H1 (cell line): ENCODE results near the gene SH3D19. TPM values are rescaled to one million over a fixed set of nuclear protein-coding genes. Genes with fewer than 3 reads are reported as not detected.

Experiments
- CTCF ChIA-PET: fragments of 300-600 bp; sonication (Branson Sonifier 250); formaldehyde crosslinking; loops from one replicate; lab custom pipeline; 2021; ENCODE audit not compliant: partially characterized antibody; lab: Charles Lee
- POLR2A ChIA-PET: fragments of 300-600 bp; sonication (Branson Sonifier 250); formaldehyde crosslinking; loops from one replicate; lab custom pipeline; 2021; ENCODE audit warnings: inconsistent platforms; ENCODE audit not compliant: partially characterized antibody; lab: Charles Lee
- DNase-seq, 2 experiments: peaks; one replicate each; pipeline versions ENCODE4 v3.0.0 to v3.0.0-alpha.2; 2010 to 2022; ENCODE audit warnings: low spot score in 2 of 2, low read depth in 1 of 2, mixed read lengths in 1 of 2
- FAIRE-seq: peaks from 2 replicates; lab custom pipeline; 2011; peaks lifted over from hg19 to GRCh38; lab: Jason Lieb, UNC
- H2AFZ ChIP-seq: 2 replicates; pipeline ENCODE4 v1.8.1; 2012; ENCODE audit warnings: low read length, inconsistent platforms
- H2AK5ac ChIP-seq: 2 replicates; pipeline ENCODE4 v1.6.1; 2013; ENCODE audit warnings: low read depth, low read length
- H2BK120ac ChIP-seq: replicated peaks from 2 replicates; pipeline ENCODE3; 2013; ENCODE audit warnings: low read depth, low read length, inconsistent platforms
- H2BK12ac ChIP-seq: 2 replicates; pipeline ENCODE4 v1.6.1; 2013; ENCODE audit warnings: low read depth, low read length
- H2BK15ac ChIP-seq: 2 replicates; pipeline ENCODE4 v1.6.1; 2013; ENCODE audit warnings: low read length
- H2BK20ac ChIP-seq: 2 replicates; pipeline ENCODE4 v1.6.1; 2013; ENCODE audit warnings: low read length
- H2BK5ac ChIP-seq: 2 replicates; pipeline ENCODE4 v1.6.1; 2013; ENCODE audit warnings: low read depth, low read length
- H3K14ac ChIP-seq: 2 replicates; pipeline ENCODE4 v1.6.1; 2013; ENCODE audit warnings: inconsistent platforms; ENCODE audit not compliant: insufficient read length
- H3K18ac ChIP-seq: 2 replicates; pipeline ENCODE4 v1.6.1; 2013; ENCODE audit warnings: low read length; ENCODE audit errors: extremely low read depth
- H3K23ac ChIP-seq: 2 replicates; pipeline ENCODE4 v1.6.1; 2013; ENCODE audit warnings: inconsistent platforms; ENCODE audit not compliant: insufficient read length
- H3K23me2 ChIP-seq: 2 replicates; pipeline ENCODE4 v1.6.1; 2013; ENCODE audit warnings: low read depth, low read length
- H3K27ac ChIP-seq: 2 replicates; pipeline ENCODE4 v1.6.1; 2011; ENCODE audit warnings: low read depth, low read length, inconsistent platforms
- H3K27me3 ChIP-seq, 4 experiments: replicated peaks in 1 of 4; 1 replicate in 1 of 4; 2 replicates in 3 of 4; pipeline versions ENCODE4 v1.6.1 to v1.8.1; 2011 to 2013; ENCODE audit warnings: low read length in 3 of 4, mild to moderate bottlenecking in 3 of 4, inconsistent platforms in 2 of 4, mixed read lengths in 2 of 4, moderate library complexity in 1 of 4; ENCODE audit not compliant: control insufficient read depth in 3 of 4, insufficient read depth in 3 of 4; ENCODE audit errors: extremely low read depth in 1 of 4
- H3K36me3 ChIP-seq, 4 experiments: 2 replicates each; pipeline versions ENCODE4 v1.6.1 to v1.8.1; 2011 to 2013; ENCODE audit warnings: mild to moderate bottlenecking in 4 of 4, low read length in 3 of 4, moderate library complexity in 2 of 4, control low read depth in 1 of 4, inconsistent platforms in 1 of 4; ENCODE audit not compliant: insufficient read depth in 4 of 4, control insufficient read depth in 2 of 4
- H3K4ac ChIP-seq: replicated peaks from 2 replicates; pipeline ENCODE3; 2013; ENCODE audit warnings: low read length, low read depth, mixed read lengths, inconsistent platforms; ENCODE audit not compliant: insufficient read length
- H3K4me1 ChIP-seq, 4 experiments: replicated peaks in 1 of 4; 1 replicate in 1 of 4; 2 replicates in 3 of 4; pipeline versions ENCODE4 v1.6.1 to v1.8.1; 2011 to 2013; ENCODE audit warnings: low read length in 3 of 4, inconsistent platforms in 2 of 4, mixed read lengths in 1 of 4; ENCODE audit not compliant: insufficient read depth in 4 of 4, control insufficient read depth in 3 of 4
- H3K4me2 ChIP-seq, 2 experiments: 2 replicates each; pipeline versions ENCODE4 v1.6.1 to v1.8.1; 2011 to 2013; ENCODE audit warnings: low read depth in 2 of 2, low read length in 2 of 2, control low read depth in 1 of 2, inconsistent platforms in 1 of 2, mild to moderate bottlenecking in 1 of 2; ENCODE audit not compliant: insufficient read depth in 1 of 2
- H3K4me3 ChIP-seq, 4 experiments: fragments of 200-600, 300-600 bp in 1 of 4; sonication (generic), shearing (Covaris generic), sonication (Bioruptor Twin) in 1 of 4; 2 replicates each; pipeline versions ENCODE4 v1.5.1 to v1.8.1; 2011 to 2016; ENCODE audit warnings: low read length in 4 of 4, low read depth in 3 of 4, control low read depth in 2 of 4, inconsistent platforms in 2 of 4, mild to moderate bottlenecking in 2 of 4, mixed read lengths in 1 of 4, moderate library complexity in 1 of 4; ENCODE audit not compliant: insufficient read depth in 2 of 4; ENCODE audit errors: extremely low read depth in 1 of 4
- H3K56ac ChIP-seq: replicated peaks from 2 replicates; pipeline ENCODE3; 2013; ENCODE audit warnings: low read depth, mild to moderate bottlenecking, mixed read lengths, low read length, inconsistent platforms; ENCODE audit not compliant: insufficient read length
- H3K79me1 ChIP-seq: 2 replicates; pipeline ENCODE4 v1.6.1; 2013; ENCODE audit warnings: low read depth, low read length, control low read depth
- H3K79me2 ChIP-seq, 2 experiments: 2 replicates each; pipeline versions ENCODE4 v1.6.1 to v1.8.1; 2012 to 2013; ENCODE audit warnings: low read length in 2 of 2, mild to moderate bottlenecking in 2 of 2, inconsistent platforms in 1 of 2; ENCODE audit not compliant: insufficient read depth in 2 of 2, control insufficient read depth in 1 of 2
- H3K9ac ChIP-seq, 4 experiments: replicated peaks in 1 of 4; 1 replicate in 1 of 4; 2 replicates in 3 of 4; pipeline versions ENCODE4 v1.6.1 to v1.8.1; 2011 to 2013; ENCODE audit warnings: low read depth in 3 of 4, low read length in 3 of 4, control low read depth in 2 of 4, mild to moderate bottlenecking in 2 of 4, moderate library complexity in 2 of 4, inconsistent platforms in 1 of 4; ENCODE audit errors: extremely low read depth in 1 of 4
- H3K9me3 ChIP-seq, 2 experiments: 2 replicates each; pipeline versions ENCODE4 v1.6.1 to v1.8.1; 2012 to 2013; ENCODE audit warnings: mild to moderate bottlenecking in 2 of 2, moderate library complexity in 2 of 2, control low read depth in 1 of 2, inconsistent platforms in 1 of 2, low read depth in 1 of 2, low read length in 1 of 2, mixed read lengths in 1 of 2; ENCODE audit not compliant: insufficient read depth in 2 of 2
- H4K20me1 ChIP-seq, 2 experiments: replicated peaks in 1 of 2; 2 replicates each; pipeline versions ENCODE3 to v1.8.1; 2011 to 2013; ENCODE audit warnings: inconsistent platforms in 2 of 2, low read length in 2 of 2, mild to moderate bottlenecking in 1 of 2; ENCODE audit not compliant: insufficient read depth in 2 of 2, control insufficient read depth in 1 of 2
- H4K5ac ChIP-seq: 2 replicates; pipeline ENCODE4 v1.6.1; 2013; ENCODE audit warnings: low read length, low read depth, mixed read lengths, inconsistent platforms; ENCODE audit not compliant: insufficient read length
- H4K8ac ChIP-seq: 2 replicates; pipeline ENCODE4 v1.8.0; 2013; ENCODE audit warnings: mild to moderate bottlenecking, moderate library complexity, low read length, inconsistent platforms; ENCODE audit not compliant: insufficient read depth; ENCODE audit errors: extremely low read depth
- H4K91ac ChIP-seq: replicated peaks from 2 replicates; pipeline ENCODE3; 2013; ENCODE audit warnings: low read length, mixed read lengths, inconsistent platforms; ENCODE audit not compliant: insufficient read length
- BCL11A ChIP-seq, 2 experiments: IDR thresholded peaks; one replicate each; pipeline ENCODE4 v1.6.1; 2011; ENCODE audit warnings: low read depth in 2 of 2, low read length in 2 of 2, mild to moderate bottlenecking in 2 of 2
- HDAC2 ChIP-seq, 2 experiments: fragments of 300-600 bp in 1 of 2; sonication (generic) in 1 of 2; IDR thresholded peaks; 2 replicates each; pipeline ENCODE4 v1.6.1; 2011 to 2012; ENCODE audit warnings: low read depth in 2 of 2, low read length in 2 of 2, mild to moderate bottlenecking in 2 of 2, moderate library complexity in 2 of 2, borderline replicate concordance in 1 of 2, inconsistent platforms in 1 of 2
- NRF1 ChIP-seq: IDR thresholded peaks from 2 replicates; pipeline ENCODE4 v1.6.1; 2011; ENCODE audit warnings: mild to moderate bottlenecking, low read depth, low read length, improper control_type of control experiment
- POLR2A ChIP-seq, 2 experiments: IDR thresholded peaks; 1 replicate in 1 of 2; 2 replicates in 1 of 2; pipeline ENCODE4 v1.6.1; 2011; ENCODE audit warnings: low read depth in 2 of 2, low read length in 2 of 2, mild to moderate bottlenecking in 2 of 2; ENCODE audit errors: control extremely low read depth in 1 of 2
- POLR2AphosphoS5 ChIP-seq: IDR thresholded peaks from 2 replicates; pipeline ENCODE4 v1.6.1; 2011; ENCODE audit warnings: low read depth, low read length
- SIRT6 ChIP-seq: IDR thresholded peaks from one replicate; pipeline ENCODE4 v1.7.1; 2012; ENCODE audit warnings: low read length, inconsistent platforms
- ZNF274 ChIP-seq: IDR thresholded peaks from 2 replicates; pipeline ENCODE4 v1.7.0; 2012; ENCODE audit warnings: low read length, borderline replicate concordance; ENCODE audit errors: extremely low read depth
- WGBS, 2 experiments: shearing (Covaris generic) in 1 of 2; methylation state at CpG; one replicate each; pipeline versions ENCODE4 v1.1.6 to v1.1.7; 2013 to 2015; ENCODE audit warnings: low lambda C conversion rate in 2 of 2, mixed read lengths in 2 of 2, inconsistent platforms in 1 of 2, low coverage in 1 of 2, missing lambda C conversion rate in 1 of 2; ENCODE audit not compliant: insufficient replicate concordance in 2 of 2, insufficient coverage in 1 of 2, insufficient read length in 1 of 2; ENCODE audit errors: extremely low coverage in 1 of 2, missing lambda C conversion rate in 1 of 2; 5-methylcytosine and 5-hydroxymethylcytosine counted together
- polyA plus RNA-seq, 7 experiments: library from polyadenylated mRNA; depleted of rRNA in 3 of 7; stranded (reverse) in 5 of 7; unstranded in 2 of 7; fragments of >200 nt in 5 of 7; fragments of 200-250 nt in 2 of 7; gene quantifications; 1 replicate in 5 of 7; 2 replicates in 1 of 7; 4 replicates in 1 of 7; pipeline versions ENCODE4 v1.2.1 to v1.2.3, GENCODE V29; 2011 to 2013; ENCODE audit warnings: missing spikeins in 2 of 7, mixed read lengths in 2 of 7
- total RNA-seq: library from RNA; stranded (reverse); fragmentation: NEBNext Ultra II Directional; extraction: Animal tissue kit (Norgen Biotek cat#: 25700); gene quantifications from 2 replicates; pipeline ENCODE4 v1.2.1, GENCODE V29; 2021

SH3D19 gene
- total and polyA plus RNA-seq, 2 of the 8 experiments (the other 6 are each of a cell fraction or from before 2014, with no cell fraction given), result 11.7 to 51.3 TPM

DNA sequence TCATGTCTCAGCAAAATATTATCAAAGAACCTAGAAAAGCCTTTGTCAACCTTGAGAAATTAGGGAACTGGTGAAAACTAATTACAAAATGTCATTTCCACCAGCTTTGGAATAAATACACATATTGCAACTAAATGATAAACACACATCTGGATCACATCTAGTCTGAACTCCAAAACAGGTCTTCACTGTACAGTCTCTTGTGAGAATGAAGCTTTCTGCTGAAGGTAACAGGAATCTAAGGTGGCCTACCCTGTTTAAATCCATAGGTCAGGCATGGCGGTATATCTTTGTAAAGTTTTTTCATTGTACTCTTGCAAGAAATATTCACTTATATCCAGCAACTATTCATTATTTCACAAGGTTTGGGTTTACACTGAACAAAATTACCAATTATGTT lies 1.7 kb downstream of the SH3D19 start:
- H3K4me1 ChIP-seq, result peaks cover 2 to 8% (median 6%) of the 10 kb centered on the region in 4 experiments; a peak in 4 of 7 replicates
- H2BK120ac ChIP-seq, result no peak overlapping the region
- no peak overlapping the region for H3K14ac ChIP-seq
- H4K5ac ChIP-seq, result no peak overlapping the region
- H3K23ac ChIP-seq, result no peak overlapping the region
- H4K20me1 ChIP-seq, result peaks cover 0 to 3% of the 10 kb centered on the region in 2 experiments
- POLR2A ChIA-PET, result interaction anchor here (0.6 to 4.4 kb wide), 8 partner anchors 10 to 217 kb away, joined by 3 to 30 read pairs (median 8); partner anchors contain the start of gene FHIP1A
- H3K9ac ChIP-seq, result no peak overlapping the region
- CTCF ChIA-PET, result interaction anchor here (1.2 to 3.8 kb wide), 2 partner anchors 39 to 48 kb away, joined by 4 to 21 read pairs; partner anchors contain the start of gene PRSS48
- TF ChIP-seq POLR2A (IDR thresholded peaks at IDR 0.05; ENCODE audit: control extremely low read depth in 1 of 2, low read depth in 2 of 2, low read length in 2 of 2) (0 out of 3 replicates have a peak, but pooled peaks of 1 of the 2 experiments have one; percentile 28), BCL11A (IDR thresholded peaks at IDR 0.05; ENCODE audit: low read depth in 2 of 2, low read length in 2 of 2) (no peak), SIRT6 (no peak), NRF1 (no peak), ZNF274 (no peak), HDAC2 (IDR thresholded peaks at IDR 0.05; ENCODE audit: borderline replicate concordance in 1 of 2, low read depth in 2 of 2, low read length in 2 of 2) (no peak), POLR2AphosphoS5 (no peak)
- H3K4ac ChIP-seq, result no peak overlapping the region
- FAIRE-seq (no peak), DNase-seq (no peak)
- peaks cover 5 to 56% of the 10 kb centered on the region in 2 experiments; a peak in 3 of 4 replicates for H3K79me2 ChIP-seq
- 0 out of 2 replicates have a peak overlapping the region, but pooled peaks have one; percentile 40 for H3K18ac ChIP-seq
- 48% methylated on average over 1 of the region's 1 CpG; no CpG with 5 or more reads in 1 of the 2 experiments for WGBS, 2 experiments
- H3K23me2 ChIP-seq, result peaks cover 4% of the 10 kb centered on the region; the same call in 1 of the 2 replicates
- no peak overlapping the region for H2BK20ac ChIP-seq
- no peak overlapping the region for H2AFZ ChIP-seq
- no peak overlapping the region for H3K27ac ChIP-seq
- H2BK5ac ChIP-seq, result no peak overlapping the region
- H3K56ac ChIP-seq, result no peak overlapping the region
- no peaks in the 10 kb centered on the region; a peak in 1 of 8 replicates for H3K36me3 ChIP-seq
- peak overlapping the region; percentile 65 to 86 (median 82) for H3K4me3 ChIP-seq
- H3K9me3 ChIP-seq, result no peaks in the 10 kb centered on the region
- H2BK15ac ChIP-seq, result no peak overlapping the region
- H4K91ac ChIP-seq, result no peak overlapping the region
- H2BK12ac ChIP-seq, result no peak overlapping the region
- H4K8ac ChIP-seq, result no peak overlapping the region
- peak overlapping the region; percentile 67 to 93 for H3K4me2 ChIP-seq
- 0 out of 2 replicates have a peak, but pooled peaks cover 2% of the 10 kb centered on the region for H3K79me1 ChIP-seq
- H3K27me3 ChIP-seq, result no peaks in the 10 kb centered on the region
- no peak overlapping the region for H2AK5ac ChIP-seq
